HEK293 (cell line): ENCODE results near the gene PUM2.

Source experiments
- OVOL3 ChIP-seq: fragments of 450-650 bp; formaldehyde crosslinking; IDR thresholded peaks from 2 replicates; pipeline ENCODE4 v1.5.1; 2016; ENCODE audit warnings: missing biosample characterization, missing genetic modification characterization
- WT1 ChIP-seq: fragments of 450-650 bp; formaldehyde crosslinking; IDR thresholded peaks from 2 replicates; pipeline ENCODE4 v1.5.1; 2016; ENCODE audit warnings: missing biosample characterization, missing genetic modification characterization
- ZNF248 ChIP-seq: fragments of 450-650 bp; formaldehyde crosslinking; IDR thresholded peaks from 2 replicates; pipeline ENCODE4 v1.5.1; 2017; ENCODE audit warnings: missing biosample characterization, missing genetic modification characterization
- ZNF292 ChIP-seq: fragments of 450-650 bp; formaldehyde crosslinking; IDR thresholded peaks from 2 replicates; pipeline ENCODE4 v1.5.1; 2016; ENCODE audit warnings: low read depth, missing biosample characterization, missing genetic modification characterization, borderline replicate concordance
- ZNF311 ChIP-seq: fragments of 450-650 bp; formaldehyde crosslinking; IDR thresholded peaks from 2 replicates; pipeline ENCODE4 v1.5.1; 2017; ENCODE audit warnings: missing biosample characterization, missing genetic modification characterization, borderline replicate concordance
- ZNF335 ChIP-seq: fragments of 450-650 bp; formaldehyde crosslinking; conservative IDR thresholded peaks from 2 replicates; pipeline ENCODE4 v1.5.1; 2016; ENCODE audit warnings: missing biosample characterization, missing genetic modification characterization
- ZNF341 ChIP-seq: fragments of 450-650 bp; formaldehyde crosslinking; IDR thresholded peaks from 2 replicates; pipeline ENCODE4; 2016; ENCODE audit warnings: low read depth, missing biosample characterization, missing genetic modification characterization
- ZNF510 ChIP-seq: fragments of 450-650 bp; formaldehyde crosslinking; IDR thresholded peaks from 2 replicates; pipeline ENCODE4 v1.5.1; 2018; ENCODE audit warnings: mild to moderate bottlenecking, missing genetic modification characterization, missing biosample characterization; ENCODE audit not compliant: insufficient replicate concordance
- ZNF585B ChIP-seq: fragments of 450-650 bp; formaldehyde crosslinking; IDR thresholded peaks from 2 replicates; pipeline ENCODE4 v1.5.1; 2016; ENCODE audit warnings: missing biosample characterization, missing genetic modification characterization
- ZNF664 ChIP-seq: fragments of 450-650 bp; formaldehyde crosslinking; IDR thresholded peaks from 2 replicates; pipeline ENCODE4 v1.5.1; 2016; ENCODE audit warnings: missing biosample characterization, missing genetic modification characterization
- ZNF785 ChIP-seq: fragments of 450-650 bp; formaldehyde crosslinking; IDR thresholded peaks from 2 replicates; pipeline ENCODE4 v1.5.1; 2016; ENCODE audit warnings: missing biosample characterization, missing genetic modification characterization
- ZNF830 ChIP-seq: fragments of 450-650 bp; IDR thresholded peaks from 2 replicates; pipeline ENCODE4 v1.5.0; 2018; ENCODE audit warnings: missing biosample characterization, missing genetic modification characterization, low read depth, mild to moderate bottlenecking, moderate library complexity
- ZSCAN16 ChIP-seq: fragments of 450-650 bp; formaldehyde crosslinking; IDR thresholded peaks from 2 replicates; pipeline ENCODE4 v1.5.1; 2016; ENCODE audit warnings: missing biosample characterization, missing genetic modification characterization
- TF ChIP-seq, protein P1 (sequence below): fragments of 450-650 bp; formaldehyde crosslinking; IDR thresholded peaks from 2 replicates; pipeline ENCODE4 v1.5.1; 2016; ENCODE audit warnings: missing biosample characterization, missing genetic modification characterization
- TF ChIP-seq, protein P2 (sequence below): fragments of 450-650 bp; formaldehyde crosslinking; IDR thresholded peaks from 2 replicates; pipeline ENCODE4 v1.5.0; 2017; ENCODE audit warnings: missing biosample characterization, missing genetic modification characterization, borderline replicate concordance
- TF ChIP-seq, protein P3 (sequence below): fragments of 450-650 bp; formaldehyde crosslinking; IDR thresholded peaks from 2 replicates; pipeline ENCODE4 v1.5.1; 2016; ENCODE audit warnings: missing biosample characterization, missing genetic modification characterization
- TF ChIP-seq, protein P4 (sequence below): fragments of 450-650 bp; formaldehyde crosslinking; IDR thresholded peaks from 2 replicates; pipeline ENCODE4; 2016; ENCODE audit warnings: missing biosample characterization, missing genetic modification characterization
- TF ChIP-seq, protein P5 (sequence below): fragments of 450-650 bp; formaldehyde crosslinking; IDR thresholded peaks from 2 replicates; pipeline ENCODE4 v1.5.1; 2016; ENCODE audit warnings: missing biosample characterization, missing genetic modification characterization, borderline replicate concordance
- TF ChIP-seq, protein P6 (sequence below): fragments of 450-650 bp; formaldehyde crosslinking; IDR thresholded peaks from 2 replicates; pipeline ENCODE4 v1.5.1; 2016; ENCODE audit warnings: missing biosample characterization, missing genetic modification characterization
- TF ChIP-seq, protein P7 (sequence below): fragments of 450-650 bp; formaldehyde crosslinking; IDR thresholded peaks from 2 replicates; pipeline ENCODE4 v1.5.1; 2016; ENCODE audit warnings: missing biosample characterization, missing genetic modification characterization

PUM2 gene

DNA sequence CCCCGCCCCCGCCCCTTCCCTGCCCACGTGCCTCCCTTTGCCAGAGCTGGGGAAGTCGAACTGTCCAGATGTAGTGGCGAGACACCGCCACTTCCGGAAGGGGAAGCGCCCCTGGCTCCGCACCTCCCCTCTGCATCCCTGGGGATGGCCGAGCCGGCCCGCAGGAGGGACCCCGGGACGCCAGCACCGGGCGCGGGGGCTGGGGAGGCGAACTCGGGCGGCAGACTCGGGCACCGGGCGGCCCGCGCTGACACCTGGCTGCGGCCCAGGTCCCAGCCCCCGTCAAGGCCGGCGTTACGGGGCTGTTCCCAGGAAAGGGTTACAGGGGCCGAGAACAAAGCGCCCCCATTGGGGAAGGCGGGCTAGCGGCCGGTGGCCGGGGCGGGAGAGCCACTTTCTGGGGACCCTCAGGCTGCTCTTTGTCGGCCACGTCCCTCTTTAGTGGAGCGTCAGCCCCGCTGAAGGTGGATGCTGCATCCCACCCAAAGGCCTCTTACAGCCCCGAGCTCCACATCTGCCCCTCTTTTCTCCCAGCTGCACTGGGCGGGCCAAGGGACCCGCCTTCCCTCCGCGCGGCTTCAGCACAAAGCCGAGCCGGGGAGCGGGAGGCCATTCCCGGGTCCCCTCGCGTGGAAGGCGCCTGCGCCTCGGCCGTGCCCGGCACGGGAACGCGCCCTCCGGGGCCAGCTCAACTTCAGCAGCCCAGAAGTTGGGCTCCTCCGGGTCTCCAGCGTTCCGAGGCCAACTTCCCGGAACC, 127.1 kb downstream of the PUM2 start (continued):
- TF ChIP-seq, protein P1, sequence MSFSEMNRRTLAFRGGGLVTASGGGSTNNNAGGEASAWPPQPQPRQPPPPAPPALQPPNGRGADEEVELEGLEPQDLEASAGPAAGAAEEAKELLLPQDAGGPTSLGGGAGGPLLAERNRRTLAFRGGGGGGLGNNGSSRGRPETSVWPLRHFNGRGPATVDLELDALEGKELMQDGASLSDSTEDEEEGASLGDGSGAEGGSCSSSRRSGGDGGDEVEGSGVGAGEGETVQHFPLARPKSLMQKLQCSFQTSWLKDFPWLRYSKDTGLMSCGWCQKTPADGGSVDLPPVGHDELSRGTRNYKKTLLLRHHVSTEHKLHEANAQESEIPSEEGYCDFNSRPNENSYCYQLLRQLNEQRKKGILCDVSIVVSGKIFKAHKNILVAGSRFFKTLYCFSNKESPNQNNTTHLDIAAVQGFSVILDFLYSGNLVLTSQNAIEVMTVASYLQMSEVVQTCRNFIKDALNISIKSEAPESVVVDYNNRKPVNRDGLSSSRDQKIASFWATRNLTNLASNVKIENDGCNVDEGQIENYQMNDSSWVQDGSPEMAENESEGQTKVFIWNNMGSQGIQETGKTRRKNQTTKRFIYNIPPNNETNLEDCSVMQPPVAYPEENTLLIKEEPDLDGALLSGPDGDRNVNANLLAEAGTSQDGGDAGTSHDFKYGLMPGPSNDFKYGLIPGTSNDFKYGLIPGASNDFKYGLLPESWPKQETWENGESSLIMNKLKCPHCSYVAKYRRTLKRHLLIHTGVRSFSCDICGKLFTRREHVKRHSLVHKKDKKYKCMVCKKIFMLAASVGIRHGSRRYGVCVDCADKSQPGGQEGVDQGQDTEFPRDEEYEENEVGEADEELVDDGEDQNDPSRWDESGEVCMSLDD (tag by site-specific recombination) = peak; percentile 61; the same call in 1 of the 2 replicates
- no peak for TF ChIP-seq ZNF585B (tag by site-specific recombination)
- no peak for TF ChIP-seq ZNF830 (tag by site-specific recombination)
- TF ChIP-seq, protein P2, sequence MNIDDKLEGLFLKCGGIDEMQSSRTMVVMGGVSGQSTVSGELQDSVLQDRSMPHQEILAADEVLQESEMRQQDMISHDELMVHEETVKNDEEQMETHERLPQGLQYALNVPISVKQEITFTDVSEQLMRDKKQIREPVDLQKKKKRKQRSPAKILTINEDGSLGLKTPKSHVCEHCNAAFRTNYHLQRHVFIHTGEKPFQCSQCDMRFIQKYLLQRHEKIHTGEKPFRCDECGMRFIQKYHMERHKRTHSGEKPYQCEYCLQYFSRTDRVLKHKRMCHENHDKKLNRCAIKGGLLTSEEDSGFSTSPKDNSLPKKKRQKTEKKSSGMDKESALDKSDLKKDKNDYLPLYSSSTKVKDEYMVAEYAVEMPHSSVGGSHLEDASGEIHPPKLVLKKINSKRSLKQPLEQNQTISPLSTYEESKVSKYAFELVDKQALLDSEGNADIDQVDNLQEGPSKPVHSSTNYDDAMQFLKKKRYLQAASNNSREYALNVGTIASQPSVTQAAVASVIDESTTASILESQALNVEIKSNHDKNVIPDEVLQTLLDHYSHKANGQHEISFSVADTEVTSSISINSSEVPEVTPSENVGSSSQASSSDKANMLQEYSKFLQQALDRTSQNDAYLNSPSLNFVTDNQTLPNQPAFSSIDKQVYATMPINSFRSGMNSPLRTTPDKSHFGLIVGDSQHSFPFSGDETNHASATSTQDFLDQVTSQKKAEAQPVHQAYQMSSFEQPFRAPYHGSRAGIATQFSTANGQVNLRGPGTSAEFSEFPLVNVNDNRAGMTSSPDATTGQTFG (tag by site-specific recombination) = no peak
- TF ChIP-seq WT1 = no peak
- no peak for TF ChIP-seq ZNF510
- peak; percentile 94 for TF ChIP-seq ZNF341 (tag by site-specific recombination)
- TF ChIP-seq, protein P3, sequence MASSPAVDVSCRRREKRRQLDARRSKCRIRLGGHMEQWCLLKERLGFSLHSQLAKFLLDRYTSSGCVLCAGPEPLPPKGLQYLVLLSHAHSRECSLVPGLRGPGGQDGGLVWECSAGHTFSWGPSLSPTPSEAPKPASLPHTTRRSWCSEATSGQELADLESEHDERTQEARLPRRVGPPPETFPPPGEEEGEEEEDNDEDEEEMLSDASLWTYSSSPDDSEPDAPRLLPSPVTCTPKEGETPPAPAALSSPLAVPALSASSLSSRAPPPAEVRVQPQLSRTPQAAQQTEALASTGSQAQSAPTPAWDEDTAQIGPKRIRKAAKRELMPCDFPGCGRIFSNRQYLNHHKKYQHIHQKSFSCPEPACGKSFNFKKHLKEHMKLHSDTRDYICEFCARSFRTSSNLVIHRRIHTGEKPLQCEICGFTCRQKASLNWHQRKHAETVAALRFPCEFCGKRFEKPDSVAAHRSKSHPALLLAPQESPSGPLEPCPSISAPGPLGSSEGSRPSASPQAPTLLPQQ (tag by site-specific recombination) = no peak
- TF ChIP-seq, protein P4, sequence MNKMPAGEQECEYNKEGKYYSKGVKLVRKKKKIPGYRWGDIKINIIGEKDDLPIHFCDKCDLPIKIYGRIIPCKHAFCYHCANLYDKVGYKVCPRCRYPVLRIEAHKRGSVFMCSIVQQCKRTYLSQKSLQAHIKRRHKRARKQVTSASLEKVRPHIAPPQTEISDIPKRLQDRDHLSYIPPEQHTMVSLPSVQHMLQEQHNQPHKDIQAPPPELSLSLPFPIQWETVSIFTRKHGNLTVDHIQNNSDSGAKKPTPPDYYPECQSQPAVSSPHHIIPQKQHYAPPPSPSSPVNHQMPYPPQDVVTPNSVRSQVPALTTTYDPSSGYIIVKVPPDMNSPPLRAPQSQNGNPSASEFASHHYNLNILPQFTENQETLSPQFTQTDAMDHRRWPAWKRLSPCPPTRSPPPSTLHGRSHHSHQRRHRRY (tag by site-specific recombination) = no peak
- peak; percentile 44 for TF ChIP-seq ZNF335 (tag by site-specific recombination)
- no peak for TF ChIP-seq ZNF292
- TF ChIP-seq, protein P5, sequence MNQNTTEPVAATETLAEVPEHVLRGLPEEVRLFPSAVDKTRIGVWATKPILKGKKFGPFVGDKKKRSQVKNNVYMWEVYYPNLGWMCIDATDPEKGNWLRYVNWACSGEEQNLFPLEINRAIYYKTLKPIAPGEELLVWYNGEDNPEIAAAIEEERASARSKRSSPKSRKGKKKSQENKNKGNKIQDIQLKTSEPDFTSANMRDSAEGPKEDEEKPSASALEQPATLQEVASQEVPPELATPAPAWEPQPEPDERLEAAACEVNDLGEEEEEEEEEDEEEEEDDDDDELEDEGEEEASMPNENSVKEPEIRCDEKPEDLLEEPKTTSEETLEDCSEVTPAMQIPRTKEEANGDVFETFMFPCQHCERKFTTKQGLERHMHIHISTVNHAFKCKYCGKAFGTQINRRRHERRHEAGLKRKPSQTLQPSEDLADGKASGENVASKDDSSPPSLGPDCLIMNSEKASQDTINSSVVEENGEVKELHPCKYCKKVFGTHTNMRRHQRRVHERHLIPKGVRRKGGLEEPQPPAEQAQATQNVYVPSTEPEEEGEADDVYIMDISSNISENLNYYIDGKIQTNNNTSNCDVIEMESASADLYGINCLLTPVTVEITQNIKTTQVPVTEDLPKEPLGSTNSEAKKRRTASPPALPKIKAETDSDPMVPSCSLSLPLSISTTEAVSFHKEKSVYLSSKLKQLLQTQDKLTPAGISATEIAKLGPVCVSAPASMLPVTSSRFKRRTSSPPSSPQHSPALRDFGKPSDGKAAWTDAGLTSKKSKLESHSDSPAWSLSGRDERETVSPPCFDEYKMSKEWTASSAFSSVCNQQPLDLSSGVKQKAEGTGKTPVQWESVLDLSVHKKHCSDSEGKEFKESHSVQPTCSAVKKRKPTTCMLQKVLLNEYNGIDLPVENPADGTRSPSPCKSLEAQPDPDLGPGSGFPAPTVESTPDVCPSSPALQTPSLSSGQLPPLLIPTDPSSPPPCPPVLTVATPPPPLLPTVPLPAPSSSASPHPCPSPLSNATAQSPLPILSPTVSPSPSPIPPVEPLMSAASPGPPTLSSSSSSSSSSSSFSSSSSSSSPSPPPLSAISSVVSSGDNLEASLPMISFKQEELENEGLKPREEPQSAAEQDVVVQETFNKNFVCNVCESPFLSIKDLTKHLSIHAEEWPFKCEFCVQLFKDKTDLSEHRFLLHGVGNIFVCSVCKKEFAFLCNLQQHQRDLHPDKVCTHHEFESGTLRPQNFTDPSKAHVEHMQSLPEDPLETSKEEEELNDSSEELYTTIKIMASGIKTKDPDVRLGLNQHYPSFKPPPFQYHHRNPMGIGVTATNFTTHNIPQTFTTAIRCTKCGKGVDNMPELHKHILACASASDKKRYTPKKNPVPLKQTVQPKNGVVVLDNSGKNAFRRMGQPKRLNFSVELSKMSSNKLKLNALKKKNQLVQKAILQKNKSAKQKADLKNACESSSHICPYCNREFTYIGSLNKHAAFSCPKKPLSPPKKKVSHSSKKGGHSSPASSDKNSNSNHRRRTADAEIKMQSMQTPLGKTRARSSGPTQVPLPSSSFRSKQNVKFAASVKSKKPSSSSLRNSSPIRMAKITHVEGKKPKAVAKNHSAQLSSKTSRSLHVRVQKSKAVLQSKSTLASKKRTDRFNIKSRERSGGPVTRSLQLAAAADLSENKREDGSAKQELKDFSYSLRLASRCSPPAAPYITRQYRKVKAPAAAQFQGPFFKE = no peak
- TF ChIP-seq, protein P6, sequence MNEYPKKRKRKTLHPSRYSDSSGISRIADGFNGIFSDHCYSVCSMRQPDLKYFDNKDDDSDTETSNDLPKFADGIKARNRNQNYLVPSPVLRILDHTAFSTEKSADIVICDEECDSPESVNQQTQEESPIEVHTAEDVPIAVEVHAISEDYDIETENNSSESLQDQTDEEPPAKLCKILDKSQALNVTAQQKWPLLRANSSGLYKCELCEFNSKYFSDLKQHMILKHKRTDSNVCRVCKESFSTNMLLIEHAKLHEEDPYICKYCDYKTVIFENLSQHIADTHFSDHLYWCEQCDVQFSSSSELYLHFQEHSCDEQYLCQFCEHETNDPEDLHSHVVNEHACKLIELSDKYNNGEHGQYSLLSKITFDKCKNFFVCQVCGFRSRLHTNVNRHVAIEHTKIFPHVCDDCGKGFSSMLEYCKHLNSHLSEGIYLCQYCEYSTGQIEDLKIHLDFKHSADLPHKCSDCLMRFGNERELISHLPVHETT (tag by site-specific recombination) = no peak
- TF ChIP-seq ZSCAN16 (tag by site-specific recombination) = no peak
- no peak for TF ChIP-seq ZNF248 (tag by site-specific recombination)
- no peak for TF ChIP-seq ZNF311
- no peak for TF ChIP-seq ZNF785 (tag by site-specific recombination)
- TF ChIP-seq ZNF664 (tag by site-specific recombination) = no peak
- TF ChIP-seq, protein P7, sequence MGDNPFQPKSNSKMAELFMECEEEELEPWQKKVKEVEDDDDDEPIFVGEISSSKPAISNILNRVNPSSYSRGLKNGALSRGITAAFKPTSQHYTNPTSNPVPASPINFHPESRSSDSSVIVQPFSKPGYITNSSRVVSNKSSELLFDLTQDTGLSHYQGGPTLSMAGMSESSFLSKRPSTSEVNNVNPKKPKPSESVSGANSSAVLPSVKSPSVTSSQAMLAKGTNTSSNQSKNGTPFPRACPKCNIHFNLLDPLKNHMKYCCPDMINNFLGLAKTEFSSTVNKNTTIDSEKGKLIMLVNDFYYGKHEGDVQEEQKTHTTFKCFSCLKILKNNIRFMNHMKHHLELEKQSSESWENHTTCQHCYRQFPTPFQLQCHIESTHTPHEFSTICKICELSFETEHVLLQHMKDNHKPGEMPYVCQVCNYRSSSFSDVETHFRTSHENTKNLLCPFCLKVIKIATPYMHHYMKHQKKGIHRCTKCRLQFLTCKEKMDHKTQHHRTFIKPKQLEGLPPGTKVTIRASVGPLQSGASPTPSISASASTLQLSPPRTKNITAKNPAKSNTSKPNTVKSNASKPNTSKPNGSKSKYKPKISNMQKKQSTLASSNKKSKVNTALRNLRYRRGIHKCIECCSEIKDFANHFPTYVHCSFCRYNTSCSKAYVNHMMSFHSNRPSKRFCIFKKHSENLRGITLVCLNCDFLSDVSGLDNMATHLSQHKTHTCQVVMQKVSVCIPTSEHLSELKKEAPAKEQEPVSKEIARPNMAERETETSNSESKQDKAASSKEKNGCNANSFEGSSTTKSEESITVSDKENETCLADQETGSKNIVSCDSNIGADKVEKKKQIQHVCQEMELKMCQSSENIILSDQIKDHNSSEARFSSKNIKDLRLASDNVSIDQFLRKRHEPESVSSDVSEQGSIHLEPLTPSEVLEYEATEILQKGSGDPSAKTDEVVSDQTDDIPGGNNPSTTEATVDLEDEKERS (tag by site-specific recombination) = no peak
- no peak for TF ChIP-seq OVOL3 (tag by site-specific recombination)
